ENCODE data around the gene BLMH. TPM values are rescaled to one million over a fixed set of nuclear protein-coding genes. Genes with fewer than 3 reads are reported as not detected.

Gene BLMH
- total and polyA plus RNA-seq, 2 donors (not counting 1 experiment from before 2014, with no cell fraction given): 5.9 to 25.9 TPM

DNA sequence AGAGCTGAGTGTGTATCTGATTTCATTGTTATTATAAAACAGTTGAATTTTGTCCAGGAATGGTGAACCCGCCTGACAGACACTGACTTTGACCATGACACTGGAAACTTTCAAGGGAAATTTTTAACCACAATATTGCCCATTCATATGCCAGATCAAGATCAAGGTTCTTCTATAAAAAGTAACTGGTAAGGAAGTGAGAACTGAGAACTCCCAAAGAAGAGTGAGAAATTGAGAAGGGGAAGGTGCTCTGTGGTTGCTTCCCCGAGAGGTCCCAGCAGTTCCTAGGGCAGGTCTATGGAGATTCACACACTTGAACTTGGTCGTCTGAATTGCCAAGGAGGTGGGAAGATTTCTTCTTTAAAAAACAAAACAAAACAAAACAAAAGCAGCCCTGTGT lies 83.5 kb downstream of the BLMH start:
- CTCF ChIA-PET: no interaction called here
- Mint-ChIP-seq H3K4me1 (no peaks in the 10 kb centered on the region), H3K27ac (no peak overlapping the region), H3K9me3 (ENCODE audit: insufficient read depth) (no peaks in the 10 kb centered on the region), H3K27me3 (peaks cover 8% of the 10 kb centered on the region), H3K4me3 (no peak overlapping the region)
- Histone ChIP-seq H3K4me3 (ENCODE audit: control extremely low read depth in 1 of 5, extremely low read depth in 1 of 5, insufficient read depth in 1 of 5, low read depth in 2 of 5, low read length in 4 of 5) (no peak overlapping the region), H3K9me3 (ENCODE audit: control extremely low read depth in 1 of 3, control insufficient read depth in 2 of 3, insufficient read depth in 1 of 3, low read length in 2 of 3) (no peaks in the 10 kb centered on the region), H4K20me1 (ENCODE audit: control insufficient read depth, insufficient read depth, low read length, poor library complexity, severe bottlenecking) (no peaks in the 10 kb centered on the region), H3K27ac (ENCODE audit: low read length in 2 of 2) (no peak overlapping the region), H3K36me3 (replicated peaks in 1 of 2; ENCODE audit: control extremely low read depth in 1 of 2, control insufficient read depth in 1 of 2, extremely low read depth in 1 of 2, insufficient read depth in 2 of 2, low read length in 1 of 2) (no peaks in the 10 kb centered on the region), H2AFZ (ENCODE audit: insufficient read depth, low read depth, low read length, poor library complexity, severe bottlenecking) (no peak overlapping the region), H3K9ac (ENCODE audit: low read length) (no peak overlapping the region), H3K4me1 (ENCODE audit: control insufficient read depth in 2 of 2, insufficient read depth in 2 of 2, low read length in 2 of 2) (no peaks in the 10 kb centered on the region), H3K79me2 (ENCODE audit: control insufficient read depth, insufficient read depth, low read length) (no peaks in the 10 kb centered on the region), H3K27me3 (replicated peaks in 1 of 4; ENCODE audit: control extremely low read depth in 1 of 4, control insufficient read depth in 3 of 4, insufficient read depth in 4 of 4, low read length in 3 of 4) (no peaks in the 10 kb centered on the region), H3K4me2 (replicated peaks; ENCODE audit: low read depth, low read length, poor library complexity, severe bottlenecking) (no peak overlapping the region)
- WGBS (ENCODE audit: insufficient coverage): no CpG with 5 or more reads among the region's 3 CpGs
- no peak for ATAC-seq (ENCODE audit: low read depth)
- DNase-seq: no peak
- POLR2A ChIA-PET: no interaction called here
- TF ChIP-seq, protein P1, sequence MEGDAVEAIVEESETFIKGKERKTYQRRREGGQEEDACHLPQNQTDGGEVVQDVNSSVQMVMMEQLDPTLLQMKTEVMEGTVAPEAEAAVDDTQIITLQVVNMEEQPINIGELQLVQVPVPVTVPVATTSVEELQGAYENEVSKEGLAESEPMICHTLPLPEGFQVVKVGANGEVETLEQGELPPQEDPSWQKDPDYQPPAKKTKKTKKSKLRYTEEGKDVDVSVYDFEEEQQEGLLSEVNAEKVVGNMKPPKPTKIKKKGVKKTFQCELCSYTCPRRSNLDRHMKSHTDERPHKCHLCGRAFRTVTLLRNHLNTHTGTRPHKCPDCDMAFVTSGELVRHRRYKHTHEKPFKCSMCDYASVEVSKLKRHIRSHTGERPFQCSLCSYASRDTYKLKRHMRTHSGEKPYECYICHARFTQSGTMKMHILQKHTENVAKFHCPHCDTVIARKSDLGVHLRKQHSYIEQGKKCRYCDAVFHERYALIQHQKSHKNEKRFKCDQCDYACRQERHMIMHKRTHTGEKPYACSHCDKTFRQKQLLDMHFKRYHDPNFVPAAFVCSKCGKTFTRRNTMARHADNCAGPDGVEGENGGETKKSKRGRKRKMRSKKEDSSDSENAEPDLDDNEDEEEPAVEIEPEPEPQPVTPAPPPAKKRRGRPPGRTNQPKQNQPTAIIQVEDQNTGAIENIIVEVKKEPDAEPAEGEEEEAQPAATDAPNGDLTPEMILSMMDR (IDR thresholded peaks at IDR 0.05): no peak
- TF ChIP-seq EZH2 (IDR thresholded peaks at IDR 0.05; ENCODE audit: borderline replicate concordance, insufficient read depth, low read depth, low read length, poor library complexity, severe bottlenecking): no peak
- intact Hi-C loops (cut with micrococcal nuclease): no loop called here

DNA sequence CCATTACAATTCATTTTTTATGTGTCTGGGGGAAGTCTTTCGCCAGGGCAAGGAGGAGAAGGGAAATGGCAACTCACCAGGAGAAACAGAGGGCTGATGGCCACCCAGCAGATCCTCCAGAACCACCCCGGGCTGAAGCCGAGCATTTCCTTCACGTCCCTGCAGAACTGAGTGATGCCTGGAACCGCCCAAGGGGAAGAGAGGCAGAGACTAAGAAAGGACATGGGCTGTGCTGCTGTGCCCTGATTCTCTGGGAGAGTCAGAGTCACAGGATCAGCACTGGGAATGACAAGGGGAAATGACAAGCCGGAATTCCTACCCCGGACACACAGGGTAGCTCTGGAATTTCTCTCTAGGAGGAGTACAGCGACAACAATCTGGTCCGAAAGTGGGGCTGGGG lies 84.1 kb downstream of the BLMH start:
- CTCF ChIA-PET: no interaction called here
- no peak overlapping the region for H3K27ac ChIP-seq (ENCODE audit: low read length in 2 of 2)
- no peaks in the 10 kb centered on the region for H3K27me3 ChIP-seq (replicated peaks in 1 of 4; ENCODE audit: control extremely low read depth in 1 of 4, control insufficient read depth in 3 of 4, insufficient read depth in 4 of 4, low read length in 3 of 4)
- H3K4me3 Mint-ChIP-seq: no peak overlapping the region
- no peaks in the 10 kb centered on the region for H4K20me1 ChIP-seq (ENCODE audit: control insufficient read depth, insufficient read depth, low read length, poor library complexity, severe bottlenecking)
- H2AFZ ChIP-seq (ENCODE audit: insufficient read depth, low read depth, low read length, poor library complexity, severe bottlenecking): no peak overlapping the region
- no peak overlapping the region for H3K4me3 ChIP-seq (ENCODE audit: control extremely low read depth in 1 of 5, extremely low read depth in 1 of 5, insufficient read depth in 1 of 5, low read depth in 2 of 5, low read length in 4 of 5)
- TF ChIP-seq, protein P1 (IDR thresholded peaks at IDR 0.05): no peak
- no peak for TF ChIP-seq EZH2 (IDR thresholded peaks at IDR 0.05; ENCODE audit: borderline replicate concordance, insufficient read depth, low read depth, low read length, poor library complexity, severe bottlenecking)
- no peak overlapping the region for H3K27ac Mint-ChIP-seq
- H3K4me2 ChIP-seq (replicated peaks; ENCODE audit: low read depth, low read length, poor library complexity, severe bottlenecking): no peak overlapping the region
- H3K27me3 Mint-ChIP-seq: peaks cover 8% of the 10 kb centered on the region
- H3K4me1 Mint-ChIP-seq: no peaks in the 10 kb centered on the region
- POLR2A ChIA-PET: no interaction called here
- H3K36me3 ChIP-seq (replicated peaks in 1 of 2; ENCODE audit: control extremely low read depth in 1 of 2, control insufficient read depth in 1 of 2, extremely low read depth in 1 of 2, insufficient read depth in 2 of 2, low read length in 1 of 2): no peaks in the 10 kb centered on the region
- 89% methylated on average over 6 of the region's 9 CpGs for WGBS (ENCODE audit: insufficient coverage)
- H3K79me2 ChIP-seq (ENCODE audit: control insufficient read depth, insufficient read depth, low read length): no peaks in the 10 kb centered on the region
- H3K4me1 ChIP-seq (ENCODE audit: control insufficient read depth in 2 of 2, insufficient read depth in 2 of 2, low read length in 2 of 2): no peaks in the 10 kb centered on the region
- no peaks in the 10 kb centered on the region for H3K9me3 Mint-ChIP-seq (ENCODE audit: insufficient read depth)
- intact Hi-C loops (cut with micrococcal nuclease): no loop called here
- H3K9ac ChIP-seq (ENCODE audit: low read length): no peak overlapping the region
- no peak for DNase-seq
- H3K9me3 ChIP-seq (ENCODE audit: control extremely low read depth in 1 of 3, control insufficient read depth in 2 of 3, insufficient read depth in 1 of 3, low read length in 2 of 3): no peaks in the 10 kb centered on the region
- no peak for ATAC-seq (ENCODE audit: low read depth)

Data from B cell (primary cell).